SH-SY5Y (cell line): Measurements from ENCODE around the gene GBP7.

ENCODE experiments used
- GATA2 ChIP-seq: IDR thresholded peaks from 2 replicates; pipeline ENCODE4 v1.6.1; 2011; ENCODE audit warnings: mild to moderate bottlenecking, low read depth, low read length
- GATA3 ChIP-seq: IDR thresholded peaks from 2 replicates; pipeline ENCODE4 v1.6.1; 2011; ENCODE audit warnings: low read depth, mild to moderate bottlenecking, low read length, moderate library complexity

DNA sequence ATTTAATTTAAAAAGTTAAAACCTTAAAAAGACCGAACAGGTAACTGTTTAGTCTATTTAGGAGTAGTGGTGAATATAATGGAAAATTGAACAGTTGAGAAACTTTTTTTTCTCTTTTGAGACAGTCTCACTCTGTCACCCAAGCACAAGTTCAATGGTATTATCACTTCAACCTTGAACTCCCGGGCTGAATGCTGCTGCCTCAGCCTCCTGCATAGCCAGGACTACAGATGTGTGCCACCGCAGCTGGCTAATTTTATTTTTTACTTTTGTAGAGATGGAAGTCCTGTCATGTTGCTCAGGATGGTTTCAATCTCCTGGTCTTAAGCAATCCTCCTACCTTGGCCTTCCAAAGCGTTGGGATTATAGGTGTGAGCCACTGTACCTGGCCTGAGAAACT, 33.6 kb downstream of the GBP7 start:
- no peak for TF ChIP-seq GATA2
- no peak for TF ChIP-seq GATA3
